GM12891 (cell line): ENCODE measurements around the gene PPP1R11.

ENCODE experiments used
- POLR2AphosphoS5 ChIP-seq: IDR thresholded peaks from 2 replicates; pipeline ENCODE4 v1.6.1; 2011; ENCODE audit warnings: low read depth, low read length, control low read depth
- SPI1 ChIP-seq: IDR thresholded peaks from 2 replicates; pipeline ENCODE4 v1.6.1; 2011; ENCODE audit warnings: low read depth, low read length, control low read depth
- TAF1 ChIP-seq: IDR thresholded peaks from 2 replicates; pipeline ENCODE4 v1.6.1; 2011; ENCODE audit warnings: low read depth, low read length, control low read depth

DNA sequence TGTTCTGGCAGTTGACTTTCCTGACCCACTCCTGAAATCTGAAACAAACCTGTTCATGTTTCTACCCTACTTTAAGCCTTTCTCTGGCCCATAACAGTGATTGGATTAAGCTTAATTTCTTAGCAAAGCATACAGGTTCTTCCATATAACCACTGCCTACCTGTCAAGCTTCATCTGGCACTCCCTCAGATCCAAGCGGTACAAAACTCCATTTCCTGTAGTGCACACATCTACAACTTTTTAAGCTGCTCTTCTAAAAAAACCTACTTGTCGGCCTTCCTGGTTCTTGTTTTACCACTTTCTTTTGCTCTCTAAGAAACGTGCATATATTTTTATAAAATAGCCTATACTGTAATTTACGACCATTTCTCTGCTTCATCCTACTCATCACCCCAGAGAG is 916 bp upstream of the PPP1R11 start:
- TF ChIP-seq POLR2AphosphoS5 (no peak), SPI1 (no peak), TAF1 (no peak)
